PC-3 (cell line): ENCODE results near the gene SAMD3.

Source experiments
- CTCF ChIP-seq: fragments of 300-600 bp; sonication (generic); conservative IDR thresholded peaks from 2 replicates; pipeline ENCODE4 v1.5.1; 2017; ENCODE audit warnings: antibody characterized with exemption, low read depth, mild to moderate bottlenecking, low read length
- EZH2 ChIP-seq: fragments of 300-600 bp; sonication (generic); IDR thresholded peaks from one replicate; pipeline ENCODE4 v1.6.1; 2017; ENCODE audit warnings: antibody characterized with exemption, mild to moderate bottlenecking, low read length; ENCODE audit not compliant: unreplicated experiment

GRCh38 chr6:130138909-130139242 lies 83.9 kb downstream of the SAMD3 start:
- TF ChIP-seq CTCF = no peak
- TF ChIP-seq EZH2 = no peak
